ENCODE measurements around the gene ARMC9. TPM values are rescaled to one million over a fixed set of nuclear protein-coding genes. Genes with fewer than 3 reads are reported as not detected.

The ARMC9 gene
- total and polyA plus RNA-seq, 2 donors (not counting 3 experiments of a cell fraction or from before 2014, with no cell fraction given), result 16.4 to 24.2 TPM

GRCh38 chr2:231223458-231223976, 25.1 kb downstream of the ARMC9 start:
- Histone ChIP-seq H2AFZ (ENCODE audit: low read depth, low read length) (no peak overlapping the region), H3K9me3 (replicated peaks; ENCODE audit: control insufficient read depth, insufficient read depth, low read length) (no peaks in the 10 kb centered on the region), H3K27me3 (ENCODE audit: control insufficient read depth in 2 of 2, insufficient read depth in 2 of 2, low read length in 2 of 2) (no peaks in the 10 kb centered on the region), H3K9me1 (replicated peaks; ENCODE audit: control insufficient read depth, extremely low read depth, insufficient read depth, low read length) (no peaks in the 10 kb centered on the region), H3K4me2 (ENCODE audit: insufficient read depth, low read length) (no peak overlapping the region), H4K20me1 (replicated peaks; ENCODE audit: control insufficient read depth, extremely low read depth, insufficient read depth, low read length) (no peaks in the 10 kb centered on the region), H3K9ac (replicated peaks; ENCODE audit: extremely low read depth, insufficient read depth, low read length) (no peak overlapping the region), H3K79me2 (ENCODE audit: control insufficient read depth, insufficient read depth, low read length) (no peaks in the 10 kb centered on the region), H3K27ac (ENCODE audit: insufficient read depth, low read depth, low read length) (no peak overlapping the region), H3K4me3 (replicated peaks in 1 of 3; ENCODE audit: insufficient read depth in 1 of 3, low read depth in 1 of 3, low read length in 3 of 3) (no peak overlapping the region), H3K4me1 (ENCODE audit: control insufficient read depth, extremely low read depth, insufficient read depth, low read length) (no peaks in the 10 kb centered on the region), H3K36me3 (ENCODE audit: control insufficient read depth in 2 of 2, extremely low read depth in 1 of 2, insufficient read depth in 2 of 2, low read length in 2 of 2) (peaks cover 0 to 2% of the 10 kb centered on the region in 2 experiments)
- TF ChIP-seq, protein P1, sequence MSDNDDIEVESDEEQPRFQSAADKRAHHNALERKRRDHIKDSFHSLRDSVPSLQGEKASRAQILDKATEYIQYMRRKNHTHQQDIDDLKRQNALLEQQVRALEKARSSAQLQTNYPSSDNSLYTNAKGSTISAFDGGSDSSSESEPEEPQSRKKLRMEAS (IDR thresholded peaks at IDR 0.05; ENCODE audit: insufficient read depth, insufficient read length), result no peak
- no peak for TF ChIP-seq EZH2 (IDR thresholded peaks at IDR 0.05; ENCODE audit: borderline replicate concordance, low read depth, low read length, severe bottlenecking)
- TF ChIP-seq, protein P2, sequence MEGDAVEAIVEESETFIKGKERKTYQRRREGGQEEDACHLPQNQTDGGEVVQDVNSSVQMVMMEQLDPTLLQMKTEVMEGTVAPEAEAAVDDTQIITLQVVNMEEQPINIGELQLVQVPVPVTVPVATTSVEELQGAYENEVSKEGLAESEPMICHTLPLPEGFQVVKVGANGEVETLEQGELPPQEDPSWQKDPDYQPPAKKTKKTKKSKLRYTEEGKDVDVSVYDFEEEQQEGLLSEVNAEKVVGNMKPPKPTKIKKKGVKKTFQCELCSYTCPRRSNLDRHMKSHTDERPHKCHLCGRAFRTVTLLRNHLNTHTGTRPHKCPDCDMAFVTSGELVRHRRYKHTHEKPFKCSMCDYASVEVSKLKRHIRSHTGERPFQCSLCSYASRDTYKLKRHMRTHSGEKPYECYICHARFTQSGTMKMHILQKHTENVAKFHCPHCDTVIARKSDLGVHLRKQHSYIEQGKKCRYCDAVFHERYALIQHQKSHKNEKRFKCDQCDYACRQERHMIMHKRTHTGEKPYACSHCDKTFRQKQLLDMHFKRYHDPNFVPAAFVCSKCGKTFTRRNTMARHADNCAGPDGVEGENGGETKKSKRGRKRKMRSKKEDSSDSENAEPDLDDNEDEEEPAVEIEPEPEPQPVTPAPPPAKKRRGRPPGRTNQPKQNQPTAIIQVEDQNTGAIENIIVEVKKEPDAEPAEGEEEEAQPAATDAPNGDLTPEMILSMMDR (IDR thresholded peaks at IDR 0.05; ENCODE audit: extremely low read depth in 1 of 2, insufficient read depth in 1 of 2, low read depth in 1 of 2, low read length in 2 of 2), result no peak
- TF ChIP-seq MYC (IDR thresholded peaks at IDR 0.05; ENCODE audit: low read depth, low read length), result no peak
- TF ChIP-seq POLR2AphosphoS5 (IDR thresholded peaks at IDR 0.05; ENCODE audit: insufficient read depth, low read depth, low read length), result no peak
- no peak for TF ChIP-seq GATA2 (IDR thresholded peaks at IDR 0.05; ENCODE audit: insufficient read depth, insufficient read length, low read depth, low read length)
- no peak for TF ChIP-seq FOS (IDR thresholded peaks at IDR 0.05; ENCODE audit: borderline replicate concordance, insufficient read depth, low read length)
- no peak for TF ChIP-seq JUN (IDR thresholded peaks at IDR 0.05; ENCODE audit: borderline replicate concordance, insufficient read depth, insufficient read length, low read depth)
- no peak for TF ChIP-seq POLR2A (IDR thresholded peaks at IDR 0.05; ENCODE audit: low read depth, low read length)
- intact Hi-C loops (cut with micrococcal nuclease), result no loop called here
- no peak for FAIRE-seq
- no TSS peak for BruUV-seq (replicated peaks)
- CTCF ChIA-PET, result interaction anchor here (2.2 to 7.7 kb wide), 3 partner anchors 121 to 228 kb away, joined by 17 to 67 read pairs (median 27); no protein-coding TSS in a partner anchor
- POLR2A ChIA-PET, result no interaction called here
- dilution Hi-C loops (cut with MboI; ENCODE audit: extremely low pct_ligation_motif_present, low sequenced_read_pairs), result no loop called here
- DNase-seq (ENCODE audit: low read depth, low spot score), result no peak

Measured in endothelial cell of umbilical vein (primary cell).